GM19455 (cell line): Measurements from ENCODE around the gene CACNB4.
A peak's percentile ranks its signal among the peaks of the same experiment; 100 is the strongest.
"Not testable (repeated sequence)": the region's sequence is repeated elsewhere in the genome, so short reads cannot be mapped to it uniquely, and the experiment has no call there.

Source experiments
- ATAC-seq: cut with Tn5 transposase; IDR thresholded peaks from one replicate; pipeline ENCODE4 v1.9.1; 2021; ENCODE audit not compliant: unreplicated experiment

CACNB4 gene

GRCh38 chr2:151828890-151829324, 269.9 kb downstream of the CACNB4 start:
- ATAC-seq = no peak

GRCh38 chr2:151828143-151828889, 270.5 kb downstream of the CACNB4 start, which contains the start of gene ARL5A:
Gene ARL5A (minus strand): TSS chr2:151828421. CDS start chr2:151828176, 245 bp downstream.
- ATAC-seq = peak; percentile 95

- peak; percentile 24 for ATAC-seq
Measured at GRCh38 chr2:151827564-151828142, 271.2 kb downstream of the CACNB4 start.

GRCh38 chr2:151826737-151827157, 272.1 kb downstream of the CACNB4 start:
- no peak for ATAC-seq

GRCh38 chr2:151824886-151825285, 274.0 kb downstream of the CACNB4 start:
- no peak for ATAC-seq

- no peak for ATAC-seq
Measured at GRCh38 chr2:151823651-151824050, 275.2 kb downstream of the CACNB4 start.

- ATAC-seq = no peak
Measured at GRCh38 chr2:151819920-151820319, 278.9 kb downstream of the CACNB4 start.

- ATAC-seq = no peak
Measured at GRCh38 chr2:151817929-151818328, 280.9 kb downstream of the CACNB4 start.

GRCh38 chr2:151816843-151817242, 282.0 kb downstream of the CACNB4 start:
- ATAC-seq = no peak

- ATAC-seq = no peak
Measured at GRCh38 chr2:151815821-151816489, 282.9 kb downstream of the CACNB4 start.

- no peak for ATAC-seq
Measured at GRCh38 chr2:151810489-151810888, 288.4 kb downstream of the CACNB4 start.

GRCh38 chr2:151809073-151809383, 289.8 kb downstream of the CACNB4 start:
- ATAC-seq = no peak

- ATAC-seq = no peak
Measured at GRCh38 chr2:151808258-151809072, 290.4 kb downstream of the CACNB4 start.

- no peak for ATAC-seq
Measured at GRCh38 chr2:151805961-151806360, 292.9 kb downstream of the CACNB4 start.

- ATAC-seq = no peak
Measured at GRCh38 chr2:151805343-151805742, 293.5 kb downstream of the CACNB4 start.

- no peak for ATAC-seq
Measured at GRCh38 chr2:151803811-151804210, 295.0 kb downstream of the CACNB4 start.

- no peak for ATAC-seq
Measured at GRCh38 chr2:151802315-151802714, 296.5 kb downstream of the CACNB4 start.

GRCh38 chr2:151799886-151800292, 299.0 kb downstream of the CACNB4 start:
- no peak for ATAC-seq

- ATAC-seq = no peak
Measured at GRCh38 chr2:151796774-151797173, 302.1 kb downstream of the CACNB4 start.

- ATAC-seq = no peak
Measured at GRCh38 chr2:151795646-151796240, 303.1 kb downstream of the CACNB4 start.

- not testable (repeated sequence) for ATAC-seq
Measured at GRCh38 chr2:151794422-151794821, 304.4 kb downstream of the CACNB4 start.
